ENCODE measurements around the gene CES2. TPM values are rescaled to one million over a fixed set of nuclear protein-coding genes. Genes with fewer than 3 reads are reported as not detected.

The CES2 gene
- total and polyA plus RNA-seq, 2 donors (not counting 1 experiment from before 2014, with no cell fraction given), result 23.5 to 47.8 TPM

- Histone ChIP-seq H3K4me2 (replicated peaks; ENCODE audit: low read depth, low read length, poor library complexity, severe bottlenecking) (no peak overlapping the region), H3K9ac (ENCODE audit: low read length) (no peak overlapping the region), H3K27ac (ENCODE audit: low read length in 2 of 2) (no peak overlapping the region), H3K4me3 (ENCODE audit: control extremely low read depth in 1 of 5, extremely low read depth in 1 of 5, insufficient read depth in 1 of 5, low read depth in 2 of 5, low read length in 4 of 5) (no peak overlapping the region), H3K9me3 (ENCODE audit: control extremely low read depth in 1 of 3, control insufficient read depth in 2 of 3, insufficient read depth in 1 of 3, low read length in 2 of 3) (no peaks in the 10 kb centered on the region), H3K4me1 (ENCODE audit: control insufficient read depth in 2 of 2, insufficient read depth in 2 of 2, low read length in 2 of 2) (no peaks in the 10 kb centered on the region), H3K27me3 (replicated peaks in 1 of 4; ENCODE audit: control extremely low read depth in 1 of 4, control insufficient read depth in 3 of 4, insufficient read depth in 4 of 4, low read length in 3 of 4) (no peaks in the 10 kb centered on the region), H4K20me1 (ENCODE audit: control insufficient read depth, insufficient read depth, low read length, poor library complexity, severe bottlenecking) (no peaks in the 10 kb centered on the region), H3K36me3 (replicated peaks in 1 of 2; ENCODE audit: control extremely low read depth in 1 of 2, control insufficient read depth in 1 of 2, extremely low read depth in 1 of 2, insufficient read depth in 2 of 2, low read length in 1 of 2) (no peaks in the 10 kb centered on the region), H3K79me2 (ENCODE audit: control insufficient read depth, insufficient read depth, low read length) (no peaks in the 10 kb centered on the region), H2AFZ (ENCODE audit: insufficient read depth, low read depth, low read length, poor library complexity, severe bottlenecking) (no peak overlapping the region)
- intact Hi-C loops (cut with micrococcal nuclease), result no loop called here
- DNase-seq, result no peak
- ChIA-PET CTCF (no interaction called here), POLR2A (no interaction called here)
- Mint-ChIP-seq H3K27ac (no peak overlapping the region), H3K4me1 (no peaks in the 10 kb centered on the region), H3K27me3 (peaks cover 2% of the 10 kb centered on the region), H3K4me3 (no peak overlapping the region), H3K9me3 (ENCODE audit: insufficient read depth) (no peaks in the 10 kb centered on the region)
- TF ChIP-seq CTCF (IDR thresholded peaks at IDR 0.05) (no peak), EZH2 (IDR thresholded peaks at IDR 0.05; ENCODE audit: borderline replicate concordance, insufficient read depth, low read depth, low read length, poor library complexity, severe bottlenecking) (no peak)
- ATAC-seq (ENCODE audit: low read depth), result no peak
- 87% methylated on average over 5 of the region's 5 CpGs for WGBS (ENCODE audit: insufficient coverage)
Observed at GRCh38 chr16:66911112-66911511, 24.2 kb upstream of the CES2 start.

DNA sequence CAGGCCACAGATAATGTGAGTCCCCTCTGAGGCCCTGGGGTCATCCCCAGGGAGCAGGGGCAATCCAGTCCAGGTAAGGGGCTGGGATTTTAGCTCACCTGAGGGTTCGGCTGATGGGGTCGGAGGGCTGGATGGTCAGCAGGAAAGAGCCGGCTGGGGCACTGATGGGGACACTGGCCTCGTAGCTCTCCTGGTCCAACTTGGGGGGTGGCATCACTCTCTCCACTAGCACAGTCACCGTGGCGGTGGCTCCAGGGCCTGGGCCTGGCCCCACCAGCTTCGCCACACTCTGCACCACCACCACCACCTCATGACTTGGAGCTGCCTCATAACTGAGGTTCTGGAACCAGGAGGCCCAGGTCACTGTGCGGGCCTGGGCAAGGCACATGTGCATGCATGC is 23.5 kb upstream of the CES2 start:
- no peak overlapping the region for H2AFZ ChIP-seq (ENCODE audit: insufficient read depth, low read depth, low read length, poor library complexity, severe bottlenecking)
- H3K36me3 ChIP-seq (replicated peaks in 1 of 2; ENCODE audit: control extremely low read depth in 1 of 2, control insufficient read depth in 1 of 2, extremely low read depth in 1 of 2, insufficient read depth in 2 of 2, low read length in 1 of 2), result no peaks in the 10 kb centered on the region
- H3K9ac ChIP-seq (ENCODE audit: low read length), result no peak overlapping the region
- H3K9me3 Mint-ChIP-seq (ENCODE audit: insufficient read depth), result no peaks in the 10 kb centered on the region
- no peak overlapping the region for H3K27ac Mint-ChIP-seq
- CTCF ChIA-PET, result no interaction called here
- H3K4me3 ChIP-seq (ENCODE audit: control extremely low read depth in 1 of 5, extremely low read depth in 1 of 5, insufficient read depth in 1 of 5, low read depth in 2 of 5, low read length in 4 of 5), result no peak overlapping the region
- no peaks in the 10 kb centered on the region for H3K79me2 ChIP-seq (ENCODE audit: control insufficient read depth, insufficient read depth, low read length)
- DNase-seq, result no peak
- no peaks in the 10 kb centered on the region for H3K4me1 Mint-ChIP-seq
- no peak for TF ChIP-seq EZH2 (IDR thresholded peaks at IDR 0.05; ENCODE audit: borderline replicate concordance, insufficient read depth, low read depth, low read length, poor library complexity, severe bottlenecking)
- TF ChIP-seq CTCF (IDR thresholded peaks at IDR 0.05), result no peak
- ATAC-seq (ENCODE audit: low read depth), result no peak
- no peak overlapping the region for H3K4me2 ChIP-seq (replicated peaks; ENCODE audit: low read depth, low read length, poor library complexity, severe bottlenecking)
- H3K27me3 Mint-ChIP-seq, result peaks cover 6% of the 10 kb centered on the region
- no peaks in the 10 kb centered on the region for H3K4me1 ChIP-seq (ENCODE audit: control insufficient read depth in 2 of 2, insufficient read depth in 2 of 2, low read length in 2 of 2)
- intact Hi-C loops (cut with micrococcal nuclease), result no loop called here
- no peaks in the 10 kb centered on the region for H3K9me3 ChIP-seq (ENCODE audit: control extremely low read depth in 1 of 3, control insufficient read depth in 2 of 3, insufficient read depth in 1 of 3, low read length in 2 of 3)
- H4K20me1 ChIP-seq (ENCODE audit: control insufficient read depth, insufficient read depth, low read length, poor library complexity, severe bottlenecking), result no peaks in the 10 kb centered on the region
- H3K27ac ChIP-seq (ENCODE audit: low read length in 2 of 2), result no peak overlapping the region
- no peak overlapping the region for H3K4me3 Mint-ChIP-seq
- POLR2A ChIA-PET, result no interaction called here
- H3K27me3 ChIP-seq (replicated peaks in 1 of 4; ENCODE audit: control extremely low read depth in 1 of 4, control insufficient read depth in 3 of 4, insufficient read depth in 4 of 4, low read length in 3 of 4), result no peaks in the 10 kb centered on the region
- 94% methylated on average over 8 of the region's 8 CpGs for WGBS (ENCODE audit: insufficient coverage)

Data from B cell (primary cell).